ENCODE data around the gene DHX30. TPM values are rescaled to one million over a fixed set of nuclear protein-coding genes. Genes with fewer than 3 reads are reported as not detected.

DHX30 gene
- total RNA-seq, 1 experiment from 2014 or later: 65.1 TPM

- DNase-seq (ENCODE audit: low read depth, low spot score): no peak
- intact Hi-C loops (cut with micrococcal nuclease; ENCODE audit: unreplicated experiment) (loop anchor here (10.0 kb wide), 1 partner anchor 298 kb away; no protein-coding TSS in a partner anchor), in situ Hi-C loops (cut with HindIII; ENCODE audit: low pct_unique_long_range_greater_than_20kb, low sequenced_read_pairs) (no loop called here)
- BruUV-seq (replicated peaks): no TSS peak
- no peaks in the 10 kb centered on the region for H3K27me3 ChIP-seq (ENCODE audit: control insufficient read depth, insufficient read depth, low read length)
- H3K36me3 ChIP-seq (ENCODE audit: control insufficient read depth, insufficient read depth, low read length): peaks cover 2% of the 10 kb centered on the region; the same call in 1 of the 2 replicates
- H3K9me3 ChIP-seq (ENCODE audit: control insufficient read depth, insufficient read depth, low read depth, low read length): no peaks in the 10 kb centered on the region
- no peak for ATAC-seq
- H3K27ac ChIP-seq (ENCODE audit: low read length): no peak overlapping the region
- ChIA-PET POLR2A (no interaction called here), CTCF (no interaction called here)
- TF ChIP-seq CTCF (IDR thresholded peaks at IDR 0.05): no peak
- no peak for TF ChIP-seq TCF7L2 (IDR thresholded peaks at IDR 0.05; ENCODE audit: low read depth, low read length)
- no peak for TF ChIP-seq POLR2AphosphoS5 (IDR thresholded peaks at IDR 0.05; ENCODE audit: low read depth, low read length)
- no peak for TF ChIP-seq SIN3A (IDR thresholded peaks at IDR 0.05; ENCODE audit: borderline replicate concordance, insufficient read depth, low read depth, low read length)
- TF ChIP-seq REST (IDR thresholded peaks at IDR 0.05; ENCODE audit: insufficient read depth in 1 of 2, low read depth in 2 of 2, low read length in 1 of 2): no peak
- H3K4me1 ChIP-seq (ENCODE audit: control insufficient read depth, insufficient read depth, low read length): no peaks in the 10 kb centered on the region
- no peak overlapping the region for H3K4me3 ChIP-seq (ENCODE audit: low read depth in 2 of 2, low read length in 2 of 2)
These were observed 53.7 kb downstream of the DHX30 start for GRCh38 chr3:47856669-47857068.

GRCh38 chr3:47857151-47857550 lies 54.2 kb downstream of the DHX30 start:
- no peaks in the 10 kb centered on the region for H3K4me1 ChIP-seq (ENCODE audit: control insufficient read depth, insufficient read depth, low read length)
- H3K27me3 ChIP-seq (ENCODE audit: control insufficient read depth, insufficient read depth, low read length): no peaks in the 10 kb centered on the region
- H3K9me3 ChIP-seq (ENCODE audit: control insufficient read depth, insufficient read depth, low read depth, low read length): no peaks in the 10 kb centered on the region
- in situ Hi-C loops (cut with HindIII; ENCODE audit: low pct_unique_long_range_greater_than_20kb, low sequenced_read_pairs): no loop called here
- ChIA-PET POLR2A (no interaction called here), CTCF (no interaction called here)
- peaks cover 2% of the 10 kb centered on the region; the same call in 1 of the 2 replicates for H3K36me3 ChIP-seq (ENCODE audit: control insufficient read depth, insufficient read depth, low read length)
- H3K4me3 ChIP-seq (ENCODE audit: low read depth in 2 of 2, low read length in 2 of 2): no peak overlapping the region
- DNase-seq (ENCODE audit: low read depth, low spot score) (no peak), ATAC-seq (no peak)
- TF ChIP-seq REST (IDR thresholded peaks at IDR 0.05; ENCODE audit: insufficient read depth in 1 of 2, low read depth in 2 of 2, low read length in 1 of 2): no peak
- TF ChIP-seq CTCF (IDR thresholded peaks at IDR 0.05): no peak
- TF ChIP-seq TCF7L2 (IDR thresholded peaks at IDR 0.05; ENCODE audit: low read depth, low read length): no peak
- no peak for TF ChIP-seq SIN3A (IDR thresholded peaks at IDR 0.05; ENCODE audit: borderline replicate concordance, insufficient read depth, low read depth, low read length)
- intact Hi-C loops (cut with micrococcal nuclease; ENCODE audit: unreplicated experiment): loop anchor here (10.0 kb wide), 1 partner anchor 298 kb away; no protein-coding TSS in a partner anchor
- BruUV-seq (replicated peaks): no TSS peak
- no peak overlapping the region for H3K27ac ChIP-seq (ENCODE audit: low read length)
